Renal cortical epithelial cell (primary cell): ENCODE data around the gene TBXT. TPM values are rescaled to one million over a fixed set of nuclear protein-coding genes. Genes with fewer than 3 reads are reported as not detected.
"Not testable (repeated sequence)": the region's sequence is repeated elsewhere in the genome, so short reads cannot be mapped to it uniquely, and the experiment has no call there.

ENCODE experiments used
- DNase-seq: peaks from one replicate; pipeline ENCODE4 v3.0.0-alpha.2; 2011; ENCODE audit warnings: low read depth
- total RNA-seq: library from RNA; depleted of rRNA; stranded (reverse); fragments of >200 nt; gene quantifications from 2 replicates; pipeline ENCODE4 v1.2.3, GENCODE V29; 2014

TBXT gene
- not detected in 2 replicates for total RNA-seq

- DNase-seq = no peak
These were observed at the start of gene TBXT for GRCh38 chr6:166167801-166168615. TBXT (minus strand) TSS chr6:166167851; CDS start chr6:166167591, 260 bp downstream.

GRCh38 chr6:166207284-166207561 lies 39.6 kb upstream of the TBXT start:
- no peak for DNase-seq

GRCh38 chr6:166206510-166207283 lies 39.0 kb upstream of the TBXT start:
- DNase-seq = no peak

GRCh38 chr6:166206066-166206465 lies 38.4 kb upstream of the TBXT start:
- no peak for DNase-seq

GRCh38 chr6:166204852-166205650 lies 37.4 kb upstream of the TBXT start:
- DNase-seq = no peak

- DNase-seq = no peak
These were observed 36.1 kb upstream of the TBXT start for GRCh38 chr6:166203641-166204222.

GRCh38 chr6:166203003-166203640 lies 35.5 kb upstream of the TBXT start:
- DNase-seq = no peak

GRCh38 chr6:166202321-166202733 lies 34.7 kb upstream of the TBXT start:
- no peak for DNase-seq

- DNase-seq = no peak
These were observed 34.2 kb upstream of the TBXT start for GRCh38 chr6:166201878-166202277.

- no peak for DNase-seq
These were observed 29.7 kb upstream of the TBXT start for GRCh38 chr6:166197361-166197760.

GRCh38 chr6:166195860-166196238 lies 28.2 kb upstream of the TBXT start:
- DNase-seq = no peak

GRCh38 chr6:166194914-166195859 lies 27.5 kb upstream of the TBXT start:
- no peak for DNase-seq

- DNase-seq = no peak
These were observed 24.9 kb upstream of the TBXT start for GRCh38 chr6:166192557-166192956.

- DNase-seq = no peak
These were observed 24.5 kb upstream of the TBXT start for GRCh38 chr6:166192136-166192535.

- DNase-seq = no peak
These were observed 12.1 kb upstream of the TBXT start for GRCh38 chr6:166179704-166180103.

GRCh38 chr6:166176106-166176505 lies 8.5 kb upstream of the TBXT start:
- no peak for DNase-seq

GRCh38 chr6:166175093-166175492 lies 7.4 kb upstream of the TBXT start:
- DNase-seq = not testable (repeated sequence)

- no peak for DNase-seq
These were observed 6.4 kb upstream of the TBXT start for GRCh38 chr6:166174031-166174430.

- DNase-seq = peak; percentile 1
These were observed 5.8 kb upstream of the TBXT start for GRCh38 chr6:166173281-166173951.

GRCh38 chr6:166172546-166172945 lies 4.9 kb upstream of the TBXT start:
- no peak for DNase-seq
